ENCODE measurements around the gene CCNI2.
A peak's percentile ranks its signal among the peaks of the same experiment; 100 is the strongest.

Gene CCNI2

DNA sequence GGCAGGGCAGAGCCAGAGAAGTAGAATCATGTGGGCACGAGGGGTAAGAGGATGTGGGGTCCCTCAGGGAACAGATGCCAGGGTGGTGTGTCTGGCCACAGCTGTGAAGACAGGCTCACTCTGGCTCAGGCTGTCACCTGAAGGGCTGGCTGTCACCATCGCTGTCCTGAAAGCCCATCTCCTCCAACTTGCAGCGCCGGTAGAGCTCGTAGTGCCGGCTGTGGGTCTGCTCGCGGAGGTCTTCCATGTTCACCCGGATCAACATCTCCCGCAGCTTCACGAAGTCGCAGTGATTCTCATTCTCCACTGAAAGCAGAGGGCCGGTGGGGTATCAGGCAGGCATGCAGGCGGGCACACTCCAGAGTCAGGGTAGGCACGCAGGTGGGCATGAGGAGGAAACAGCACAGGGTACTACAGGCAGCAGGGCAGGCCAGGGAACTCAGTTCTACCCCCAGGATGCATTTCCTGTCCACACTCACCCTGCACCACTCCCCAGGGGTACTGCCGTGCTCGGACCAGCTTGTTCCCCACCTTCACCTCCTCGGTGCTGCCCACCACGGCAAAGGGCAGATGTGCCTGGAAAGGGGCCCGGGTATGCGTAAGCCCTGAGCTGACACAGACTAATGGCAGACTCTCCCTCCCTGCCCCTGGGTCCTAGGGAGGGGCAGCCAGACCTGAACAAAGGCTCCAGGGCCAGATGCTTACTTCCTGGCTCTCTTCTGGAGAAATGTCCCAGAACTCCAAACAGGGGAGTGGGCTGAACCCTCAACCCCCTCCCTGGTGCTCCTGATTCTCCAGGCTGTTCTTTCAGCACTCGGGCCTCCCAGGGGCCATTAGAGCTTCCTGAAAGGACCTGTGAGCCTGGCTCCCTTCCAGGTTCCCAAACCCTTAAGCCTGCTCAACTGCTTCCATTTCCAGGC, 14.4 kb downstream of the CCNI2 start:
- no peak for ATAC-seq (ENCODE audit: low read depth)
- H3K9me3 ChIP-seq (ENCODE audit: severe bottlenecking), result no peaks in the 10 kb centered on the region
- peak; percentile 52 for DNase-seq (ENCODE audit: low spot score)
- H3K27ac ChIP-seq (ENCODE audit: poor library complexity, severe bottlenecking), result no peak overlapping the region
- no peaks in the 10 kb centered on the region for H3K27me3 ChIP-seq (ENCODE audit: insufficient read depth, poor library complexity, severe bottlenecking)
- no peaks in the 10 kb centered on the region for H3K4me1 ChIP-seq (ENCODE audit: insufficient read depth, poor library complexity, severe bottlenecking)
- no peak for TF ChIP-seq CTCF (IDR thresholded peaks at IDR 0.05; ENCODE audit: poor library complexity, severe bottlenecking)
- peaks cover 74% of the 10 kb centered on the region for H3K36me3 ChIP-seq (ENCODE audit: low read depth)
- H3K4me3 ChIP-seq (ENCODE audit: severe bottlenecking), result no peak overlapping the region

DNA sequence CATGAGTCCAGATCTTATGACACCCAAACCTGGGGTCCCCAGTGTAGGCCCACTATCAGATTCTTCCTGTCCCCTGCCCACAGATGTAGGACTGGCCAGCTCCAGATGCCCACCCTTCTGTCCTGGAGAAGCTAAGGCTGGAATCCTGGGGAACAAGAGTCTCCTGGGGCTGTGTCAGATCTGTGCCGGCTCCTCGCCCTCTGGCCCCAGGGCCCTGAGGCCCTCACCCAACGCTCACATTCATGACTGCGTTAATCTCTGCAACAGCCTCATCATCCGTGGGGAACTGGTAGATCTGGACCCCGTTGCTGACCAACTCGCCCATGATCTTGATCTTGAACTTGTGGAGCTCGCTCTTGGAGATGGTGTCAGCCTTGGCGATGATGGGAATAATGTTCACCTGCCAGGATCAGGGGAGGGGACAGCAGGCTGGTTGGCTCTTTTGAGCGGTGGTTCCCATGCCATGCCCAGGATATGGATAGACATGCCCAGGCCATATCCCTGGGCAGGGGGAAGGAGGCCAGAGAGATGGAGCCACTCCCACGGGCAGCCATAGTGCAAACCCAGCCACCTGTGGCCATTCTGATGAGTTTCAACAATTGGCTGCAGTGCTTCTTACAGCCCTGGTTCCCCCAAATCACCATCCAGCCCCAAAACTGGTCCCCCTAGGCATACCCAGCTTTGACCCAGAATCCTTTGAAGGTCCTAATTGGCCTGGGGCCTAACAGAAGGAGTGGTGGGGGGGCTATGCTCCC, 15.2 kb downstream of the CCNI2 start:
- DNase-seq (ENCODE audit: low spot score) (peak; percentile 46), ATAC-seq (ENCODE audit: low read depth) (no peak)
- H3K4me1 ChIP-seq (ENCODE audit: insufficient read depth, poor library complexity, severe bottlenecking), result no peaks in the 10 kb centered on the region
- H3K36me3 ChIP-seq (ENCODE audit: low read depth), result peaks cover 73% of the 10 kb centered on the region
- no peak overlapping the region for H3K4me3 ChIP-seq (ENCODE audit: severe bottlenecking)
- H3K9me3 ChIP-seq (ENCODE audit: severe bottlenecking), result no peaks in the 10 kb centered on the region
- no peaks in the 10 kb centered on the region for H3K27me3 ChIP-seq (ENCODE audit: insufficient read depth, poor library complexity, severe bottlenecking)
- TF ChIP-seq CTCF (IDR thresholded peaks at IDR 0.05; ENCODE audit: poor library complexity, severe bottlenecking), result no peak
- no peak overlapping the region for H3K27ac ChIP-seq (ENCODE audit: poor library complexity, severe bottlenecking)

- no peak for ATAC-seq (ENCODE audit: low read depth)
- Histone ChIP-seq H3K9me3 (ENCODE audit: severe bottlenecking) (no peaks in the 10 kb centered on the region), H3K4me1 (ENCODE audit: insufficient read depth, poor library complexity, severe bottlenecking) (no peaks in the 10 kb centered on the region), H3K27me3 (ENCODE audit: insufficient read depth, poor library complexity, severe bottlenecking) (no peaks in the 10 kb centered on the region), H3K36me3 (ENCODE audit: low read depth) (peaks cover 70% of the 10 kb centered on the region), H3K27ac (ENCODE audit: poor library complexity, severe bottlenecking) (no peak overlapping the region), H3K4me3 (ENCODE audit: severe bottlenecking) (no peak overlapping the region)
- TF ChIP-seq CTCF (IDR thresholded peaks at IDR 0.05; ENCODE audit: poor library complexity, severe bottlenecking), result no peak
- peak; percentile 45 for DNase-seq (ENCODE audit: low spot score)
Measured at GRCh38 chr5:132763181-132764036, 16.2 kb downstream of the CCNI2 start.

GRCh38 chr5:132764051-132764450, 16.8 kb downstream of the CCNI2 start:
- Histone ChIP-seq H3K27ac (ENCODE audit: poor library complexity, severe bottlenecking) (no peak overlapping the region), H3K4me3 (ENCODE audit: severe bottlenecking) (no peak overlapping the region), H3K27me3 (ENCODE audit: insufficient read depth, poor library complexity, severe bottlenecking) (no peaks in the 10 kb centered on the region), H3K36me3 (ENCODE audit: low read depth) (peaks cover 64% of the 10 kb centered on the region), H3K4me1 (ENCODE audit: insufficient read depth, poor library complexity, severe bottlenecking) (no peaks in the 10 kb centered on the region), H3K9me3 (ENCODE audit: severe bottlenecking) (no peaks in the 10 kb centered on the region)
- ATAC-seq (ENCODE audit: low read depth), result no peak
- DNase-seq (ENCODE audit: low spot score), result peak; percentile 56
- TF ChIP-seq CTCF (IDR thresholded peaks at IDR 0.05; ENCODE audit: poor library complexity, severe bottlenecking), result no peak
